Activated CD8-positive, alpha-beta T cell treated with anti-CD3 and anti-CD28 coated beads for 36 hours (primary cell): ENCODE results near the gene STAC2. TPM values are rescaled to one million over a fixed set of nuclear protein-coding genes. Genes with fewer than 3 reads are reported as not detected.

Experiments
- ATAC-seq: fragments of 200-7000 bp; cut with Tn5 transposase; one replicate; pipeline ENCODE4 v1.10.0; 2021; ENCODE audit warnings: mild to moderate bottlenecking, moderate library complexity
- CTCF ChIA-PET: fragments of 350-600 bp; sonication (Branson Sonifier 250); formaldehyde crosslinking; loops from one replicate; lab custom pipeline; 2021; ENCODE audit warnings: antibody characterized with exemption; lab: Charles Lee
- POLR2A ChIA-PET: fragments of 350-600 bp; sonication (Branson Sonifier 250); formaldehyde crosslinking; loops from one replicate; lab custom pipeline; 2021; ENCODE audit warnings: antibody characterized with exemption; lab: Charles Lee
- DNase-seq: peaks from one replicate; pipeline ENCODE4 v3.0.0-alpha.2; 2020
- H3K27ac Mint-ChIP-seq: one replicate; pipeline ENCODE4 v1.8.0; 2021; ENCODE audit warnings: mild to moderate bottlenecking, mixed read lengths
- H3K27me3 Mint-ChIP-seq: one replicate; pipeline ENCODE4 v1.8.0; 2021; ENCODE audit warnings: mixed read lengths
- H3K36me3 Mint-ChIP-seq: one replicate; pipeline ENCODE4 v1.8.0; 2021; ENCODE audit warnings: low read depth, mixed read lengths
- H3K4me1 Mint-ChIP-seq: one replicate; pipeline ENCODE4 v1.8.0; 2021; ENCODE audit warnings: low read depth, mixed read lengths
- H3K4me3 Mint-ChIP-seq: one replicate; pipeline ENCODE4 v1.8.0; 2021; ENCODE audit warnings: mild to moderate bottlenecking, moderate library complexity, mixed read lengths
- H3K9me3 Mint-ChIP-seq: one replicate; pipeline ENCODE4 v1.8.0; 2021; ENCODE audit warnings: mixed read lengths
- CTCF ChIP-seq: fragments of 200-600 bp; IDR thresholded peaks from one replicate; pipeline ENCODE4 v1.8.0; 2022; ENCODE audit warnings: antibody characterized with exemption, mild to moderate bottlenecking
- intact Hi-C: fragments of 100-400 bp; cut with micrococcal nuclease; formaldehyde crosslinking; loops from one replicate; pipeline ENCODE4 v1.10.0; 2022
- total RNA-seq, 2 experiments: library from RNA; stranded (reverse); gene quantifications; one replicate each; pipeline ENCODE4 v1.2.3, GENCODE V29; 2021

The STAC2 gene
- total RNA-seq, 2 experiments from 2014 or later = 0.47 to 0.56 TPM

DNA sequence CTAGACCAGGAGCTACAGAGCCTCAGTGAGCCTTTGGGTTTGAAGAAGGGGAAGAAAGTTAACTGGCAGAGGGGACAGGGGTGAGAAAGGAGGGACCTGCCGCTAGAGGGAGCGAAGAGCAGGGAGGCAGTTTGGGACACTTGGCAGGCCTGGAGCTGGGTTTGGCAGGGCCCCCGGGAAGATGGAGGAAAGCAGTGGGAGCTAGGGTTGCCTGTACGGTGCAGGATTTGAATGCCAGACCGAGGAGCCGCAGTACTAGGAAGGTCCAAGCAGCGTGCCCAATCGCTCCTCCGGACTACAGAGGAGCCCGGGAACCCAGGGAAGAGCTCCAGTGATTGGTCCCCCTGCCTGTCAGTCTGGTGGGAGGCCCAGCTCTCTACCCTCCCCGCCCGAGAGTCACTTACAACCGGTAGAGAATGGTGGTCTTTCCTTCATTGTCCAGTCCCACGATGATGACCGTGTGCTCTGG, 61.0 kb downstream of the STAC2 start:
- ATAC-seq = peak; percentile 97
- Mint-ChIP-seq H3K9me3 (peaks cover 3% of the 10 kb centered on the region), H3K27ac (peak overlapping the region; percentile 55), H3K27me3 (peaks cover 12% of the 10 kb centered on the region), H3K4me1 (peaks cover 14% of the 10 kb centered on the region), H3K4me3 (peak overlapping the region; percentile 79), H3K36me3 (no peaks in the 10 kb centered on the region)
- ChIA-PET POLR2A (interaction anchor here (0.7 to 4.0 kb wide), 8 partner anchors 9 to 316 kb away, joined by 3 to 32 read pairs (median 3); partner anchors contain the start of gene PLXDC1), CTCF (interaction anchor here (0.6 to 8.1 kb wide), 69 partner anchors 10 to 540 kb away, joined by 3 to 151 read pairs (median 4); partner anchors contain the start of genes FBXO47, PLXDC1, RPL19 and STAC2)
- intact Hi-C loops = no loop called here
- peak; percentile 91 for TF ChIP-seq CTCF
- DNase-seq = peak; percentile 90

- Mint-ChIP-seq H3K27me3 (peaks cover 7% of the 10 kb centered on the region), H3K36me3 (no peaks in the 10 kb centered on the region), H3K4me1 (peaks cover 2% of the 10 kb centered on the region), H3K27ac (no peak overlapping the region), H3K4me3 (no peak overlapping the region), H3K9me3 (no peaks in the 10 kb centered on the region)
- DNase-seq (no peak), ATAC-seq (no peak)
- CTCF ChIA-PET = interaction anchor here (1.1 to 7.9 kb wide), 3 partner anchors 13 to 79 kb away, joined by 3 to 151 read pairs (median 3); no protein-coding TSS in a partner anchor
- POLR2A ChIA-PET = interaction anchor here (1.1 kb wide), 1 partner anchor 38 kb away, joined by 3 read pairs; no protein-coding TSS in a partner anchor
- intact Hi-C loops = no loop called here
- no peak for TF ChIP-seq CTCF
These were observed 63.8 kb downstream of the STAC2 start for GRCh38 chr17:39161962-39162361.

Other genes with a start within 250 kb of the STAC2 start
- 1 to 10 TPM; 1.7 to 2.4 TPM for gene PLXDC1, start 74.3 kb downstream of the STAC2 start, total RNA-seq
- gene ARL5C, start 59.8 kb downstream of the STAC2 start, total RNA-seq = not detected
- gene CACNB1, start 28.3 kb downstream of the STAC2 start, total RNA-seq = 10 to 100 TPM; 13.1 to 14.2 TPM
- 1,000 to 10,000 TPM; 3,130 to 3,175 TPM for gene RPL19, start 25.7 kb downstream of the STAC2 start, total RNA-seq
- gene FBXL20, start 175.7 kb upstream of the STAC2 start, total RNA-seq = 10 to 100 TPM; 17.7 to 19.1 TPM
- 10 to 100 TPM; 60.7 to 64.7 TPM for gene MED1, start 225.3 kb upstream of the STAC2 start, total RNA-seq
- 10 to 100 TPM; 61.4 to 61.9 TPM for gene CDK12, start 235.5 kb upstream of the STAC2 start, total RNA-seq